SU-DHL-6 (cell line): ENCODE results near the gene MRTFB.

Source experiments
- H2AFZ ChIP-seq: fragments of 200-600 bp; sonication (generic); 2 replicates; pipeline ENCODE4 v1.6.1; 2014; ENCODE audit warnings: low read depth, mild to moderate bottlenecking, moderate library complexity, mixed read lengths, antibody characterized with exemption, low read length; ENCODE audit not compliant: severe bottlenecking
- H3F3A ChIP-seq: fragments of 200-600 bp; shearing (Covaris generic); 2 replicates; pipeline ENCODE4 v1.6.0; 2016; ENCODE audit warnings: antibody characterized with exemption, mild to moderate bottlenecking; ENCODE audit not compliant: insufficient read depth
- H3K27ac ChIP-seq: fragments of 200-600 bp; sonication (generic); 2 replicates; pipeline ENCODE4 v1.5.1; 2016; ENCODE audit warnings: low read depth, mild to moderate bottlenecking, low read length, moderate library complexity, mixed read lengths
- H3K27me3 ChIP-seq: fragments of 200-600 bp; sonication (generic), shearing (Covaris generic); 2 replicates; pipeline ENCODE4 v1.6.0; 2014; ENCODE audit warnings: mild to moderate bottlenecking, low read length
- H3K36me3 ChIP-seq: fragments of 200-600 bp; sonication (generic); 2 replicates; pipeline ENCODE4 v1.6.1; 2014; ENCODE audit warnings: mild to moderate bottlenecking, low read length, mixed read lengths
- H3K4me2 ChIP-seq: fragments of 300-600, 200-600 bp; shearing (Covaris generic), sonication (generic); 2 replicates; pipeline ENCODE4 v1.6.0; 2014; ENCODE audit warnings: low read length, low read depth, mild to moderate bottlenecking; ENCODE audit not compliant: poor library complexity, severe bottlenecking
- H3K4me3 ChIP-seq: fragments of 200-600 bp; sonication (generic); 2 replicates; pipeline ENCODE4 v1.5.1; 2014; ENCODE audit warnings: antibody characterized with exemption, low read length, mild to moderate bottlenecking, mixed read lengths; ENCODE audit not compliant: insufficient read depth, poor library complexity, severe bottlenecking
- H3K79me2 ChIP-seq: fragments of 200-600 bp; sonication (generic); 2 replicates; pipeline ENCODE4 v1.6.1; 2014; ENCODE audit warnings: mild to moderate bottlenecking, low read length, moderate library complexity; ENCODE audit not compliant: insufficient read depth
- H3K9ac ChIP-seq: fragments of 200-600 bp; sonication (generic); 2 replicates; pipeline ENCODE4 v1.7.0; 2014; ENCODE audit warnings: mild to moderate bottlenecking, low read length
- H3K9me2 ChIP-seq: fragments of 200-600 bp; sonication (generic); replicated peaks from 2 replicates; pipeline ENCODE4 v1.6.1; 2014; ENCODE audit warnings: low read length; ENCODE audit not compliant: insufficient read depth
- H3K9me3 ChIP-seq: fragments of 200-600 bp; sonication (generic); 2 replicates; pipeline ENCODE4 v1.6.1; 2014; ENCODE audit warnings: low read length, mixed read lengths; ENCODE audit not compliant: insufficient read depth
- H4K20me1 ChIP-seq: fragments of 200-600 bp; sonication (generic); 2 replicates; pipeline ENCODE4 v1.6.1; 2014; ENCODE audit warnings: low read depth, mild to moderate bottlenecking, antibody characterized with exemption, low read length, moderate library complexity, mixed read lengths
- CTCF ChIP-seq: fragments of 200-600 bp; sonication (generic); IDR thresholded peaks from one replicate; pipeline ENCODE4 v1.5.1; 2017; ENCODE audit warnings: antibody characterized with exemption, mild to moderate bottlenecking, low read length, moderate library complexity; ENCODE audit not compliant: insufficient read depth, poor library complexity, severe bottlenecking
- EZH2phosphoT487 ChIP-seq: fragments of 200-600 bp; sonication (generic), shearing (Covaris generic); conservative IDR thresholded peaks from 2 replicates; pipeline ENCODE4 v1.6.1; 2018; ENCODE audit warnings: mild to moderate bottlenecking, antibody characterized with exemption, low read length, moderate library complexity, mixed read lengths

MRTFB gene

GRCh38 chr16:14284930-14285512 is 213.9 kb downstream of the MRTFB start:
- peak overlapping the region; percentile 88 for H2AFZ ChIP-seq
- peak overlapping the region; percentile 81 for H3K4me3 ChIP-seq
- no peaks in the 10 kb centered on the region for H3K9me2 ChIP-seq
- H3K9me3 ChIP-seq, result peaks cover 14% of the 10 kb centered on the region; the same call in 1 of the 2 replicates
- no peaks in the 10 kb centered on the region for H4K20me1 ChIP-seq
- H3K79me2 ChIP-seq, result no peaks in the 10 kb centered on the region
- no peaks in the 10 kb centered on the region for H3K27me3 ChIP-seq
- peak overlapping the region; percentile 58 for H3K4me2 ChIP-seq
- H3K27ac ChIP-seq, result peak overlapping the region; percentile 65
- peaks cover 14% of the 10 kb centered on the region for H3F3A ChIP-seq
- no peaks in the 10 kb centered on the region for H3K36me3 ChIP-seq
- peak overlapping the region; percentile 70 for H3K9ac ChIP-seq
- TF ChIP-seq EZH2phosphoT487 (no peak), CTCF (peak; percentile 40)

- Histone ChIP-seq H3K79me2 (no peaks in the 10 kb centered on the region), H3K9me2 (no peaks in the 10 kb centered on the region), H3K9me3 (peaks cover 14% of the 10 kb centered on the region; the same call in 1 of the 2 replicates), H3K36me3 (no peaks in the 10 kb centered on the region), H2AFZ (peak overlapping the region; percentile 92), H3K27ac (peak overlapping the region; percentile 77), H4K20me1 (no peaks in the 10 kb centered on the region), H3K4me3 (peak overlapping the region; percentile 81), H3K9ac (peak overlapping the region; percentile 70), H3K27me3 (no peaks in the 10 kb centered on the region), H3F3A (peaks cover 14% of the 10 kb centered on the region), H3K4me2 (peak overlapping the region; percentile 72)
- no peak for TF ChIP-seq EZH2phosphoT487
- peak; percentile 7 for TF ChIP-seq CTCF
These were observed 214.6 kb downstream of the MRTFB start for GRCh38 chr16:14285513-14286367.

- peak overlapping the region; percentile 72 for H3K4me2 ChIP-seq
- H3K4me3 ChIP-seq, result peak overlapping the region; percentile 81
- TF ChIP-seq EZH2phosphoT487 (no peak), CTCF (peak; percentile 34)
- H3K27ac ChIP-seq, result peak overlapping the region; percentile 77
- H3K9me2 ChIP-seq, result no peaks in the 10 kb centered on the region
- peaks cover 14% of the 10 kb centered on the region; the same call in 1 of the 2 replicates for H3K9me3 ChIP-seq
- H3F3A ChIP-seq, result peaks cover 14% of the 10 kb centered on the region
- H2AFZ ChIP-seq, result peak overlapping the region; percentile 92
- H3K27me3 ChIP-seq, result no peaks in the 10 kb centered on the region
- no peaks in the 10 kb centered on the region for H3K36me3 ChIP-seq
- H3K9ac ChIP-seq, result peak overlapping the region; percentile 70
- H4K20me1 ChIP-seq, result no peaks in the 10 kb centered on the region
- no peaks in the 10 kb centered on the region for H3K79me2 ChIP-seq
These were observed 215.5 kb downstream of the MRTFB start for GRCh38 chr16:14286368-14287230.
